ENCODE results near the gene CYTH1.

DNA sequence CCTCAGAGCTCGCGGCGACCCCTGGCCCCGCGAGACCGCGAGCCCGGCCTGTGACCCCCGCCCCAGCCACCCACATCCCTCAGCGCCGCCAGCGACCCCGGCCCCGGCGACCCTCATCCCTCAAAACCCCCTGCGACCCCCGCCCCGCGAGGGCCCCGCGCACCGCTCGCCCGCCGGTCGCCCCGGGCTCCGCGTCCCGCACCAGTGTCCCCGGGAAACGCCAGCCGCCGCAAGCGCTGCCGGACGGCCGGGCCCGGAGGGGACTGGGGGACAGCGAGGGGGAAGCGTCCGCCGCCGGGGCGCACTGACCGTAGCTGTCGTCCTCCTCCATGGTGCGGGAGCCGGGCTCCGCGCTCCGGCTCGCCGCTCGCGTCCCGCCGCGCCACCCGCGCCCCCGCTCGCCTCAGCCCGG, at the start of gene CYTH1:
- TF ChIP-seq, protein P1, sequence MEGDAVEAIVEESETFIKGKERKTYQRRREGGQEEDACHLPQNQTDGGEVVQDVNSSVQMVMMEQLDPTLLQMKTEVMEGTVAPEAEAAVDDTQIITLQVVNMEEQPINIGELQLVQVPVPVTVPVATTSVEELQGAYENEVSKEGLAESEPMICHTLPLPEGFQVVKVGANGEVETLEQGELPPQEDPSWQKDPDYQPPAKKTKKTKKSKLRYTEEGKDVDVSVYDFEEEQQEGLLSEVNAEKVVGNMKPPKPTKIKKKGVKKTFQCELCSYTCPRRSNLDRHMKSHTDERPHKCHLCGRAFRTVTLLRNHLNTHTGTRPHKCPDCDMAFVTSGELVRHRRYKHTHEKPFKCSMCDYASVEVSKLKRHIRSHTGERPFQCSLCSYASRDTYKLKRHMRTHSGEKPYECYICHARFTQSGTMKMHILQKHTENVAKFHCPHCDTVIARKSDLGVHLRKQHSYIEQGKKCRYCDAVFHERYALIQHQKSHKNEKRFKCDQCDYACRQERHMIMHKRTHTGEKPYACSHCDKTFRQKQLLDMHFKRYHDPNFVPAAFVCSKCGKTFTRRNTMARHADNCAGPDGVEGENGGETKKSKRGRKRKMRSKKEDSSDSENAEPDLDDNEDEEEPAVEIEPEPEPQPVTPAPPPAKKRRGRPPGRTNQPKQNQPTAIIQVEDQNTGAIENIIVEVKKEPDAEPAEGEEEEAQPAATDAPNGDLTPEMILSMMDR (IDR thresholded peaks at IDR 0.05; ENCODE audit: low read length): no peak
- no peak for TF ChIP-seq EZH2 (IDR thresholded peaks at IDR 0.05; ENCODE audit: borderline replicate concordance, low read length)
